ENCODE results near the gene ALKAL2.

Gene ALKAL2

DNA sequence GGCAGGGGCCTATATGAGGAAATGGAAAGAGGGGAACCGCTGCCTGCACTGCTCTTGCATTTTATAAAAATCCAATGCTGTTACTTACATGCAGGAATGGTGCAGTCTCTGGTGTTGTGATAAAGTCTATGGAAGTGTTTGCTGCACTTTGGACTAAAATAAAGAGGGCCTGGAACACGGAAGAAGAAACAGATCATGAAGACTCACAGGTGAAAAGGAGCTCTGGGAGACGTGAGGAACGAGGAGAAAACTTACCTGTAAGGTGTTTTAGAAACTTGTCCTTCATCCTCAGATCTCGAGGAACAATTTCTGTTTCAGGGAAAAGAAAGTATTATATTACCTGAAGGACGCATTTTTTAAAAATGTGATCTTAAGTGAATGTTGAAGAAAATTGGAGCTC is 1.9 kb downstream of the ALKAL2 start:
- DNase-seq (ENCODE audit: low read depth, low spot score) = no peak
- TF ChIP-seq, protein P1, sequence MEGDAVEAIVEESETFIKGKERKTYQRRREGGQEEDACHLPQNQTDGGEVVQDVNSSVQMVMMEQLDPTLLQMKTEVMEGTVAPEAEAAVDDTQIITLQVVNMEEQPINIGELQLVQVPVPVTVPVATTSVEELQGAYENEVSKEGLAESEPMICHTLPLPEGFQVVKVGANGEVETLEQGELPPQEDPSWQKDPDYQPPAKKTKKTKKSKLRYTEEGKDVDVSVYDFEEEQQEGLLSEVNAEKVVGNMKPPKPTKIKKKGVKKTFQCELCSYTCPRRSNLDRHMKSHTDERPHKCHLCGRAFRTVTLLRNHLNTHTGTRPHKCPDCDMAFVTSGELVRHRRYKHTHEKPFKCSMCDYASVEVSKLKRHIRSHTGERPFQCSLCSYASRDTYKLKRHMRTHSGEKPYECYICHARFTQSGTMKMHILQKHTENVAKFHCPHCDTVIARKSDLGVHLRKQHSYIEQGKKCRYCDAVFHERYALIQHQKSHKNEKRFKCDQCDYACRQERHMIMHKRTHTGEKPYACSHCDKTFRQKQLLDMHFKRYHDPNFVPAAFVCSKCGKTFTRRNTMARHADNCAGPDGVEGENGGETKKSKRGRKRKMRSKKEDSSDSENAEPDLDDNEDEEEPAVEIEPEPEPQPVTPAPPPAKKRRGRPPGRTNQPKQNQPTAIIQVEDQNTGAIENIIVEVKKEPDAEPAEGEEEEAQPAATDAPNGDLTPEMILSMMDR (IDR thresholded peaks at IDR 0.05; ENCODE audit: low read depth, low read length) = no peak
- in situ Hi-C loops (cut with HindIII; ENCODE audit: low sequenced_read_pairs) = no loop called here
- no peak overlapping the region for H3K4me3 ChIP-seq (ENCODE audit: low read depth, low read length)

DNA sequence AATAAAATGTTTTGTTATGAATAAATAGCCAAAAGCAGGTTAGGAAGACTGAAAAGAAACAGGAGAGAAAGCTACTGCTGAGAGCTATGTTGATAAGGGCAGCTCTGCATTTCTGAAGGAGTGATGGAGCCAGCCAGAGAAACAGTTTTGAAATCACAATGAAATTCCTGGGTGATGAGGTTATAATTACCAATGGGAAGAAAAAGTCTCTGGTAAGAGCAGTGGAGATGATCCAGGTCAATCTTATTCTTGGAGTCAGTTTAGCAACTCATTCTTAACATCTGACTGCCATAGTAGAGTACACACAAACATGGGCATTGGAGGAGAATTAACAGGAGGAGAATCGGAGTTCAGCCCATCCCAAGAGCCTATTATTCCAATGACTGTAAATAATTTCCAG is 2.4 kb downstream of the ALKAL2 start:
- no peak overlapping the region for H3K4me3 ChIP-seq (ENCODE audit: low read depth, low read length)
- in situ Hi-C loops (cut with HindIII; ENCODE audit: low sequenced_read_pairs) = no loop called here
- TF ChIP-seq, protein P1 (IDR thresholded peaks at IDR 0.05; ENCODE audit: low read depth, low read length) = no peak
- DNase-seq (ENCODE audit: low read depth, low spot score) = peak; percentile 66

DNA sequence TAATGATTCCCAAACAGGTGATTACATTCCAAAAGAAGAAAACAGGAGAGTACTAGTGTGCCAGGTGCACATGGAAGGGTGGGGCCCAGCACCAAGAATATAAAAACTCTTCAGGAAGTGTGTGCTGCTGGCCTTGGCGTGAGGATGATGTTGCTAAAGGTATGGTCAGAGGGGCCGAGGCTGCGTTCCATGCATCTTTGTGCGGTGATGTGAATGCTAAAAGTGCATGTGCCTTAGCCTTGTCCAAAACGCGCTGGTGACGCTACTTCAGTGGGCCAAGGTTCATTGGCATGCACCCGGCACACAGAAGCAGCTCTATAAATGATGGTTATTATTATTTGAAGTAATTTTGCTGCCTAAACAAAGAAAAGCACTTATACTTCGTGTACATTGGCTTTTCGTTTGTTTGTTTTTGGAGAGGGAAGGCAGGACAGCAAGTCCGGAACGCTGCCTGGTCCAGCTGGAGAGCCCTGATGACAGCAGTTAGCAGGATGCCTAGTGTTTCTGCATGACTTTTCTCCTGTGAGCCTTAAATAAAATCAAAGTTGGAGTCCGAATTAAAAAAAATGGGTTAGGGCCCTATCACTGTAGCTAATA is 2.9 kb downstream of the ALKAL2 start:
- DNase-seq (ENCODE audit: low read depth, low spot score) = no peak
- in situ Hi-C loops (cut with HindIII; ENCODE audit: low sequenced_read_pairs) = no loop called here
- TF ChIP-seq, protein P1 (IDR thresholded peaks at IDR 0.05; ENCODE audit: low read depth, low read length) = no peak
- H3K4me3 ChIP-seq (ENCODE audit: low read depth, low read length) = no peak overlapping the region

DNA sequence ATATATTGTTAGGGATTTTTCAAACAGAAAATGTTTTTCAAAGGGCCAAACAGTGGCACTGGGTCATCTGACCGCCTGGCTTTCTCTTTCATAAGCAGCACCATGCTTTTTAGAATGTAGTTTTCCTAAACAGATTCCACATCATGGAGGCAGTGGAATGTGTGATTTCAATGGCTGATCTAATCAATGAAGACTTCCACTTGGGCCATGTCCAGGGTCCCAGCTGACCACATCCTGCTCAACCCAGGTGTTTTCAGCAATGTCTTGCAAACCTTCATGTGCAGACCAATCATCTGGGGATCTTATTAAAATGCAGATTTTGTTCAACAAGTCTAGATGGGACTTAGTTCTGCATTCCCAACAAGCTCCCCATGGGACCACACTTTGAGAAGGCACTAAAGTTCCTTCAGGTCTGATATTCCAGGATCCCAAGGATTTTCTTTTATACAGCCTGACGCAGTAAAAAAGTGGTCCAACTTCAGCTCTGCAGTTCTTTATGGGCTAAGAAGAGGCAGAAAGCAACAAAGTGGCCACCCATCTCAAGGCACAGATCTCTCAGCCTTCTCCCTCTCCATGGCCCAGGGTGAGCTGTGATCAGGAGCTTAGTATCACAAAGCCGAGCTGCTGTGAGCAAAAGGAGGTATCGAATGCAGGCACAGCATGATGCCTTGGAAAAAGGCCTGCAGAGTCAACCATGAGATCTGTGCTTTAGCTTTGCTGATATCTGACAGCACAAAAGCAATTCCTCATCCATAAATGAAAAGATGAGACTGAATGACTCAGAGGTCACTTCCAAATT is 3.7 kb downstream of the ALKAL2 start:
- in situ Hi-C loops (cut with HindIII; ENCODE audit: low sequenced_read_pairs) = no loop called here
- DNase-seq (ENCODE audit: low read depth, low spot score) = no peak
- TF ChIP-seq, protein P1 (IDR thresholded peaks at IDR 0.05; ENCODE audit: low read depth, low read length) = no peak
- H3K4me3 ChIP-seq (ENCODE audit: low read depth, low read length) = no peak overlapping the region

- TF ChIP-seq, protein P1 (IDR thresholded peaks at IDR 0.05; ENCODE audit: low read depth, low read length) = no peak
- H3K4me3 ChIP-seq (ENCODE audit: low read depth, low read length) = no peak overlapping the region
- in situ Hi-C loops (cut with HindIII; ENCODE audit: low sequenced_read_pairs) = no loop called here
- DNase-seq (ENCODE audit: low read depth, low spot score) = no peak
These were observed 5.3 kb downstream of the ALKAL2 start for GRCh38 chr2:282371-283263.

DNA sequence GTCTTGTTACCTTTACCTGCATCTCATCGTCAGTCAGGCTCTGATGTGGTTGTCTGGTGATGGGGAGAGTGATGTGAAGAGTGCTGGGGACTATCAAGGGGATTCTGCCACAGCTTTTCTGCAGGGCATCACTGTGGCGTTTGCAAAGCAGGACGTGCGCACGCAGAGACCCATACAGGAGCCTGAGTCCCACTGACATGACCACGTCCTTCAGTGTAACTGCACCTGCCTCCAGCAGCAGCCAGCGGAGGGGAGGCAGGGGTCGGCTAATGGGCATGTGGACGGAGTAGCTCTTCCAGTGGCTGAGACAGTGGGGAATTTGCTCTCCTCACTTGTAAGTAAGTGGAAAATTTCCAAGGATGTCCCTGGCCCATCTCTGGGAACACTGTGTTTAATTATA is 6.5 kb downstream of the ALKAL2 start:
- H3K4me3 ChIP-seq (ENCODE audit: low read depth, low read length) = no peak overlapping the region
- TF ChIP-seq, protein P1 (IDR thresholded peaks at IDR 0.05; ENCODE audit: low read depth, low read length) = no peak
- in situ Hi-C loops (cut with HindIII; ENCODE audit: low sequenced_read_pairs) = no loop called here
- DNase-seq (ENCODE audit: low read depth, low spot score) = no peak
